CD4-positive, CD25-positive, alpha-beta regulatory T cell (primary cell): Measurements from ENCODE around the gene IRF4. TPM values are rescaled to one million over a fixed set of nuclear protein-coding genes. Genes with fewer than 3 reads are reported as not detected.

Source experiments
- ATAC-seq, 2 donors: fragments of 150-1000 bp; cut with Tn5 transposase; one replicate each; pipeline ENCODE4 v1.10.0; 2021; ENCODE audit warnings: low read depth in 2 of 2, moderate number of reproducible peaks in 2 of 2, moderate library complexity in 1 of 2
- DNase-seq, 3 donors: peaks; one replicate each; pipeline versions ENCODE4 v3.0.0 to v3.0.0-alpha.2; 2012 to 2022; ENCODE audit warnings: mixed read lengths in 1 of 3
- H3K27ac ChIP-seq: one replicate; pipeline ENCODE4 v1.7.0; 2013; ENCODE audit warnings: mild to moderate bottlenecking, low read length; ENCODE audit not compliant: insufficient read depth, poor library complexity, severe bottlenecking
- H3K27me3 ChIP-seq: one replicate; pipeline ENCODE4 v1.7.0; 2013; ENCODE audit warnings: low read length; ENCODE audit not compliant: control insufficient read depth, insufficient read depth
- H3K36me3 ChIP-seq: one replicate; pipeline ENCODE4 v1.7.0; 2013; ENCODE audit warnings: mild to moderate bottlenecking, low read length, moderate library complexity; ENCODE audit not compliant: control insufficient read depth, insufficient read depth
- H3K4me1 ChIP-seq: 2 replicates; pipeline ENCODE4 v1.7.0; 2013; ENCODE audit warnings: mild to moderate bottlenecking, low read length; ENCODE audit not compliant: insufficient read depth, control insufficient read depth, poor library complexity, severe bottlenecking
- H3K4me3 ChIP-seq: one replicate; pipeline ENCODE4 v1.7.0; 2013; ENCODE audit warnings: low read depth, mild to moderate bottlenecking, low read length, moderate library complexity
- H3K9me3 ChIP-seq, 2 experiments: 1 replicate in 1 of 2; 2 replicates in 1 of 2; pipeline ENCODE4 v1.7.0; 2013; ENCODE audit warnings: low read length in 2 of 2, mild to moderate bottlenecking in 1 of 2, moderate library complexity in 1 of 2; ENCODE audit not compliant: control insufficient read depth in 2 of 2
- H3K27ac Mint-ChIP-seq, 3 donors: one replicate each; pipeline ENCODE4 v1.8.0; 2020 to 2022; ENCODE audit warnings: mild to moderate bottlenecking in 3 of 3, mixed read lengths in 3 of 3, moderate library complexity in 2 of 3
- H3K27me3 Mint-ChIP-seq: one replicate; pipeline ENCODE4 v1.8.0; 2022; ENCODE audit warnings: mild to moderate bottlenecking, mixed read lengths
- H3K36me3 Mint-ChIP-seq: one replicate; pipeline ENCODE4 v1.8.0; 2020; ENCODE audit warnings: mixed read lengths
- H3K4me1 Mint-ChIP-seq, 4 donors: one replicate each; pipeline ENCODE4 v1.8.0; 2020 to 2022; ENCODE audit warnings: mixed read lengths in 4 of 4, mild to moderate bottlenecking in 1 of 4
- H3K4me3 Mint-ChIP-seq, 4 donors: one replicate each; pipeline ENCODE4 v1.8.0; 2020 to 2022; ENCODE audit warnings: mild to moderate bottlenecking in 4 of 4, mixed read lengths in 4 of 4, moderate library complexity in 3 of 4
- H3K9me3 Mint-ChIP-seq, 7 donors: one replicate each; pipeline ENCODE4 v1.8.0; 2020 to 2022; ENCODE audit warnings: mixed read lengths in 7 of 7, mild to moderate bottlenecking in 3 of 7, moderate library complexity in 2 of 7
- polyA plus RNA-seq, 4 donors: library from polyadenylated mRNA; unstranded; fragments of 300-500 nt; fragmentation: Illumina TruSeq; gene quantifications; one replicate each; pipeline ENCODE4 v1.2.3, GENCODE V29; 2021
- total RNA-seq: library from RNA; stranded (reverse); gene quantifications from one replicate; pipeline ENCODE4 v1.2.3, GENCODE V29; 2022

The IRF4 gene
- total and polyA plus RNA-seq, 5 donors from 2014 or later: 9.0 to 71.3 (median 12.2) TPM

- DNase-seq (no peak), ATAC-seq (no peak)
- no peaks in the 10 kb centered on the region for H3K4me1 ChIP-seq
- H3K4me3 ChIP-seq: no peak overlapping the region
- no peak overlapping the region for H3K4me3 Mint-ChIP-seq
- no peaks in the 10 kb centered on the region for H3K27me3 ChIP-seq
- no peaks in the 10 kb centered on the region for H3K9me3 ChIP-seq
- peaks cover 4 to 6% (median 5%) of the 10 kb centered on the region in 4 donors for H3K4me1 Mint-ChIP-seq
- H3K27me3 Mint-ChIP-seq: no peaks in the 10 kb centered on the region
- peaks cover 20% of the 10 kb centered on the region for H3K36me3 ChIP-seq
- H3K27ac ChIP-seq: no peak overlapping the region
- H3K9me3 Mint-ChIP-seq: peaks cover 0 to 3% (median 0%) of the 10 kb centered on the region in 7 donors
- H3K27ac Mint-ChIP-seq: no peak overlapping the region
- peaks cover 42% of the 10 kb centered on the region for H3K36me3 Mint-ChIP-seq
Observed at GRCh38 chr6:351011-351866, 40.3 kb upstream of the IRF4 start.

- Mint-ChIP-seq H3K27me3 (no peaks in the 10 kb centered on the region), H3K27ac (no peak overlapping the region), H3K4me3 (no peak overlapping the region), H3K4me1 (peaks cover 4 to 10% (median 8%) of the 10 kb centered on the region in 4 donors), H3K36me3 (peaks cover 37% of the 10 kb centered on the region), H3K9me3 (peaks cover 0 to 3% (median 0%) of the 10 kb centered on the region in 7 donors)
- DNase-seq (no peak), ATAC-seq (no peak)
- Histone ChIP-seq H3K4me3 (no peak overlapping the region), H3K27me3 (no peaks in the 10 kb centered on the region), H3K27ac (no peak overlapping the region), H3K36me3 (peaks cover 19% of the 10 kb centered on the region), H3K9me3 (no peaks in the 10 kb centered on the region), H3K4me1 (peaks cover 4% of the 10 kb centered on the region)
Observed at GRCh38 chr6:351867-352289, 39.7 kb upstream of the IRF4 start.

- Histone ChIP-seq H3K36me3 (peaks cover 15% of the 10 kb centered on the region), H3K4me3 (no peak overlapping the region), H3K27me3 (no peaks in the 10 kb centered on the region), H3K9me3 (no peaks in the 10 kb centered on the region), H3K4me1 (peaks cover 6% of the 10 kb centered on the region), H3K27ac (no peak overlapping the region)
- Mint-ChIP-seq H3K4me3 (no peak overlapping the region), H3K27me3 (no peaks in the 10 kb centered on the region), H3K36me3 (peaks cover 33% of the 10 kb centered on the region), H3K27ac (no peak overlapping the region), H3K9me3 (peaks cover 0 to 3% (median 0%) of the 10 kb centered on the region in 7 donors), H3K4me1 (peaks cover 4 to 16% (median 10%) of the 10 kb centered on the region in 4 donors)
- ATAC-seq (no peak), DNase-seq (no peak)
Observed at GRCh38 chr6:352474-352873, 39.1 kb upstream of the IRF4 start.

- peaks cover 14% of the 10 kb centered on the region for H3K36me3 ChIP-seq
- H3K9me3 ChIP-seq: no peaks in the 10 kb centered on the region
- Mint-ChIP-seq H3K4me1 (peaks cover 4 to 21% (median 11%) of the 10 kb centered on the region in 4 donors), H3K36me3 (peaks cover 28% of the 10 kb centered on the region), H3K9me3 (peaks cover 0 to 3% (median 0%) of the 10 kb centered on the region in 7 donors), H3K4me3 (no peak overlapping the region), H3K27ac (no peak overlapping the region), H3K27me3 (no peaks in the 10 kb centered on the region)
- DNase-seq (no peak), ATAC-seq (no peak)
- H3K27ac ChIP-seq: no peak overlapping the region
- no peak overlapping the region for H3K4me3 ChIP-seq
- H3K4me1 ChIP-seq: peaks cover 6% of the 10 kb centered on the region
- no peaks in the 10 kb centered on the region for H3K27me3 ChIP-seq
Observed at GRCh38 chr6:352896-353470, 38.6 kb upstream of the IRF4 start.

- H3K27me3 ChIP-seq: no peaks in the 10 kb centered on the region
- H3K9me3 Mint-ChIP-seq: peaks cover 0 to 3% (median 0%) of the 10 kb centered on the region in 7 donors
- H3K27ac Mint-ChIP-seq: peak overlapping the region in 1 of 3 donors; percentile 30
- H3K4me3 Mint-ChIP-seq: no peak overlapping the region
- H3K4me3 ChIP-seq: no peak overlapping the region
- ATAC-seq (no peak), DNase-seq (no peak)
- H3K27me3 Mint-ChIP-seq: no peaks in the 10 kb centered on the region
- peaks cover 4% of the 10 kb centered on the region for H3K36me3 ChIP-seq
- H3K9me3 ChIP-seq: no peaks in the 10 kb centered on the region
- H3K27ac ChIP-seq: no peak overlapping the region
- H3K4me1 Mint-ChIP-seq: peaks cover 4 to 27% (median 11%) of the 10 kb centered on the region in 4 donors
- peaks cover 24% of the 10 kb centered on the region for H3K36me3 Mint-ChIP-seq
- peaks cover 6% of the 10 kb centered on the region for H3K4me1 ChIP-seq
Observed at GRCh38 chr6:353642-354614, 37.6 kb upstream of the IRF4 start.

- Mint-ChIP-seq H3K27me3 (no peaks in the 10 kb centered on the region), H3K27ac (peak overlapping the region in 1 of 3 donors; percentile 16), H3K36me3 (peaks cover 19% of the 10 kb centered on the region), H3K4me1 (peaks cover 4 to 28% (median 11%) of the 10 kb centered on the region in 4 donors), H3K9me3 (peaks cover 0 to 3% (median 0%) of the 10 kb centered on the region in 7 donors), H3K4me3 (no peak overlapping the region)
- no peak overlapping the region for H3K27ac ChIP-seq
- no peaks in the 10 kb centered on the region for H3K27me3 ChIP-seq
- H3K9me3 ChIP-seq: no peaks in the 10 kb centered on the region
- H3K36me3 ChIP-seq: peaks cover under 1% of the 10 kb centered on the region
- H3K4me3 ChIP-seq: no peak overlapping the region
- ATAC-seq: no peak
- H3K4me1 ChIP-seq: peaks cover 6% of the 10 kb centered on the region
- DNase-seq: no peak
Observed at GRCh38 chr6:354631-355280, 36.8 kb upstream of the IRF4 start.
